ENCODE data around the gene SARDH. TPM values are rescaled to one million over a fixed set of nuclear protein-coding genes. Genes with fewer than 3 reads are reported as not detected.
"Not testable (repeated sequence)": the region's sequence is repeated elsewhere in the genome, so short reads cannot be mapped to it uniquely, and the experiment has no call there.

The SARDH gene
- total RNA-seq, 1 experiment from 2014 or later = 5.3 TPM

- H3K36me3 Mint-ChIP-seq (ENCODE audit: insufficient read depth in 1 of 3, low read depth in 3 of 3) = peaks cover 36 to 66% (median 51%) of the 10 kb centered on the region in 3 experiments
These were observed 28.9 kb upstream of the SARDH start for GRCh38 chr9:133767008-133767407.

DNA sequence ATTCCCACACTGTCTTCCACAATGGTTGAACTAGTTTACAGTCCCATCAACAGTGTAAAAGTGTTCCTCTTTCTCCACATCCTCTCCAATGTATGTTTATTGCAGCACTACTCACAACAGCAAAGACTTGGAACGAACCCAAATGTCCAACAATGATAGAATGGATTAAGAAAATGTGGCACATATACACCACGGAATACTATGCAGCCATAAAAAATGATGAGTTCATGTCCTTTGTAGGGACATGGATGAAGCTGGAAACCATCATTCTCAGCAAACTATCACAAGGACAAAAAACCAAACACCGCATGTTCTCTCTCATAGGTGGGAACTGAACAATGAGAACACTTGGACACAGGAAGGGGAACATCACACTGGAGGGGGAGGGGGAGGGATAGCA, 28.1 kb upstream of the SARDH start:
- peaks cover 37 to 70% (median 51%) of the 10 kb centered on the region in 3 experiments for H3K36me3 Mint-ChIP-seq (ENCODE audit: insufficient read depth in 1 of 3, low read depth in 3 of 3)
- not testable (repeated sequence) for H3K27ac ChIP-seq (ENCODE audit: insufficient read length, low read depth, low read length); H3K4me2 ChIP-seq (ENCODE audit: insufficient read depth, insufficient read length, low read length); H3K79me1 ChIP-seq (ENCODE audit: insufficient read depth, low read depth, low read length, poor library complexity, severe bottlenecking); H3K23me2 ChIP-seq (ENCODE audit: insufficient read length, low read depth, low read length, poor library complexity, severe bottlenecking); H3K27me3 ChIP-seq (ENCODE audit: insufficient read depth, low read length); H3K18ac ChIP-seq (ENCODE audit: insufficient read length, low read depth, low read length); H4K20me1 ChIP-seq (ENCODE audit: control insufficient read depth, insufficient read depth, insufficient read length); H2AK5ac ChIP-seq (ENCODE audit: insufficient read length, low read length); H3K23ac ChIP-seq (ENCODE audit: insufficient read length, low read depth, low read length); H4K5ac ChIP-seq (ENCODE audit: insufficient read length, low read depth, low read length); H2BK20ac ChIP-seq (ENCODE audit: low read depth, low read length, poor library complexity, severe bottlenecking); DNase-seq; H4K8ac ChIP-seq (replicated peaks; ENCODE audit: insufficient read length, low read depth, low read length); H3T11ph ChIP-seq (ENCODE audit: low read length); H4K91ac ChIP-seq (ENCODE audit: insufficient read length, low read depth, low read length); H3K79me2 ChIP-seq (ENCODE audit: insufficient read depth, low read length); H3K9me3 ChIP-seq (ENCODE audit: control insufficient read depth, low read depth, low read length); H3K4me1 Mint-ChIP-seq; H3K4me3 Mint-ChIP-seq; H2AFZ ChIP-seq (ENCODE audit: low read length); H2BK15ac ChIP-seq (ENCODE audit: low read depth, low read length); H3K27ac Mint-ChIP-seq; H3K4ac ChIP-seq (ENCODE audit: low read depth, low read length); H2BK120ac ChIP-seq (ENCODE audit: low read depth, low read length, poor library complexity, severe bottlenecking); H3K27me3 Mint-ChIP-seq (ENCODE audit: low read depth); H3K56ac ChIP-seq (ENCODE audit: insufficient read length, low read depth, low read length); H3K14ac ChIP-seq (ENCODE audit: insufficient read depth, low read length); H2BK12ac ChIP-seq (ENCODE audit: insufficient read length, low read depth, low read length); H2BK5ac ChIP-seq (ENCODE audit: insufficient read length, low read length); H3K9ac ChIP-seq (ENCODE audit: extremely low read depth, insufficient read length, low read length); H3K4me1 ChIP-seq (ENCODE audit: insufficient read depth, low read length)
- H3K9me3 Mint-ChIP-seq = peaks cover 10% of the 10 kb centered on the region in 2 experiments
- no CpG with 5 or more reads among the region's 3 CpGs for whole genome bisulfite sequencing (ENCODE audit: extremely low coverage, insufficient read length, low lambda C conversion rate)

More at GRCh38 chr9:133767008-133767407, 28.9 kb upstream of the SARDH start:
- H3K14ac ChIP-seq (ENCODE audit: insufficient read depth, low read length) = no peak overlapping the region
- H3K4ac ChIP-seq (ENCODE audit: low read depth, low read length) = no peak overlapping the region
- no peak for TF ChIP-seq CTCF (conservative IDR thresholded peaks at IDR 0.05)
- H3K27me3 ChIP-seq (ENCODE audit: insufficient read depth, low read length) = no peaks in the 10 kb centered on the region
- H2AK5ac ChIP-seq (ENCODE audit: insufficient read length, low read length) = no peak overlapping the region
- H4K20me1 ChIP-seq (ENCODE audit: control insufficient read depth, insufficient read depth, insufficient read length) = no peaks in the 10 kb centered on the region
- H4K8ac ChIP-seq (replicated peaks; ENCODE audit: insufficient read length, low read depth, low read length) = no peak overlapping the region
- H2BK120ac ChIP-seq (ENCODE audit: low read depth, low read length, poor library complexity, severe bottlenecking) = no peak overlapping the region
- H3K27ac ChIP-seq (ENCODE audit: insufficient read length, low read depth, low read length) = no peak overlapping the region
- H3K9ac ChIP-seq (ENCODE audit: extremely low read depth, insufficient read length, low read length) = no peak overlapping the region
- no CpG with 5 or more reads among the region's 1 CpG for WGBS (ENCODE audit: extremely low coverage, insufficient read length, low lambda C conversion rate)
- no peaks in the 10 kb centered on the region for H3K23me2 ChIP-seq (ENCODE audit: insufficient read length, low read depth, low read length, poor library complexity, severe bottlenecking)
- H3K4me3 Mint-ChIP-seq = no peak overlapping the region
- no peak overlapping the region for H2BK5ac ChIP-seq (ENCODE audit: insufficient read length, low read length)
- H3K27me3 Mint-ChIP-seq (ENCODE audit: low read depth) = no peaks in the 10 kb centered on the region; the same call in 1 of the 2 replicates
- peaks cover 10% of the 10 kb centered on the region in 2 experiments for H3K9me3 Mint-ChIP-seq
- no peak overlapping the region for H2BK20ac ChIP-seq (ENCODE audit: low read depth, low read length, poor library complexity, severe bottlenecking)
- no peaks in the 10 kb centered on the region for H3K4me1 ChIP-seq (ENCODE audit: insufficient read depth, low read length)
- no peak overlapping the region for H3K56ac ChIP-seq (ENCODE audit: insufficient read length, low read depth, low read length)
- H3K18ac ChIP-seq (ENCODE audit: insufficient read length, low read depth, low read length) = no peak overlapping the region
- no peak overlapping the region for H3K23ac ChIP-seq (ENCODE audit: insufficient read length, low read depth, low read length)
- H2BK12ac ChIP-seq (ENCODE audit: insufficient read length, low read depth, low read length) = no peak overlapping the region
- no peak overlapping the region for H3K4me2 ChIP-seq (ENCODE audit: insufficient read depth, insufficient read length, low read length)
- H3K79me2 ChIP-seq (ENCODE audit: insufficient read depth, low read length) = no peaks in the 10 kb centered on the region
- no peak overlapping the region for H4K91ac ChIP-seq (ENCODE audit: insufficient read length, low read depth, low read length)
- no peak overlapping the region for H2AFZ ChIP-seq (ENCODE audit: low read length)
- no peak overlapping the region for H3K27ac Mint-ChIP-seq
- no peak overlapping the region for H2BK15ac ChIP-seq (ENCODE audit: low read depth, low read length)
- H3T11ph ChIP-seq (ENCODE audit: low read length) = no peak overlapping the region
- no peaks in the 10 kb centered on the region for H3K4me1 Mint-ChIP-seq
- DNase-seq = no peak
- no peak overlapping the region for H4K5ac ChIP-seq (ENCODE audit: insufficient read length, low read depth, low read length)
- no peaks in the 10 kb centered on the region for H3K79me1 ChIP-seq (ENCODE audit: insufficient read depth, low read depth, low read length, poor library complexity, severe bottlenecking)
- no peaks in the 10 kb centered on the region for H3K9me3 ChIP-seq (ENCODE audit: control insufficient read depth, low read depth, low read length)

All from H9 (cell line).